HEK293T (cell line): ENCODE measurements around the gene COL6A1.

ENCODE experiments used
- CTCF ChIA-PET: fragments of 350-600 bp; formaldehyde crosslinking; extraction: SDS; loops from one replicate; lab custom pipeline; 2021; ENCODE audit warnings: antibody characterized with exemption, inconsistent platforms; lab: Yijun Ruan, JAX
- POLR2A ChIA-PET: fragments of 350-600 bp; formaldehyde crosslinking; extraction: SDS; loops from one replicate; lab custom pipeline; 2020; ENCODE audit warnings: antibody characterized with exemption, inconsistent platforms; lab: Yijun Ruan, JAX
- DNase-seq: peaks from one replicate; pipeline ENCODE4 v3.0.0; 2012; ENCODE audit warnings: mixed read lengths; ENCODE audit errors: extremely low spot score
- ARNT ChIP-seq: fragments of 450-650 bp; IDR thresholded peaks from 2 replicates; pipeline ENCODE4 v1.6.1; 2017; ENCODE audit warnings: mild to moderate bottlenecking
- BHLHE40 ChIP-seq: fragments of 450-650 bp; IDR thresholded peaks from 2 replicates; pipeline ENCODE4 v1.6.1; 2016; ENCODE audit warnings: mild to moderate bottlenecking, moderate library complexity, borderline replicate concordance
- CTBP1 ChIP-seq: fragments of 450-650 bp; IDR thresholded peaks from 2 replicates; pipeline ENCODE4 v1.6.1; 2016; ENCODE audit warnings: borderline replicate concordance
- ELF4 ChIP-seq: fragments of 450-650 bp; IDR thresholded peaks from 2 replicates; pipeline ENCODE4 v1.6.1; 2017; ENCODE audit warnings: antibody characterized with exemption
- FOXA1 ChIP-seq: fragments of 450-650 bp; IDR thresholded peaks from 2 replicates; pipeline ENCODE4 v1.6.1; 2016; ENCODE audit warnings: mild to moderate bottlenecking
- FOXK2 ChIP-seq: fragments of 450-650 bp; IDR thresholded peaks from 2 replicates; pipeline ENCODE4 v1.6.1; 2016; ENCODE audit warnings: mild to moderate bottlenecking
- FOXM1 ChIP-seq: fragments of 450-650 bp; IDR thresholded peaks from 2 replicates; pipeline ENCODE4 v1.6.1; 2017; ENCODE audit warnings: mild to moderate bottlenecking, borderline replicate concordance
- HDGF ChIP-seq: fragments of 450-650 bp; IDR thresholded peaks from 2 replicates; pipeline ENCODE4 v1.6.1; 2017; ENCODE audit warnings: antibody characterized with exemption, borderline replicate concordance
- L3MBTL2 ChIP-seq: fragments of 450-650 bp; conservative IDR thresholded peaks from 2 replicates; pipeline ENCODE4 v1.6.1; 2016; ENCODE audit warnings: mild to moderate bottlenecking
- LEF1 ChIP-seq: fragments of 450-650 bp; IDR thresholded peaks from 2 replicates; pipeline ENCODE4 v1.6.1; 2017; ENCODE audit warnings: mild to moderate bottlenecking, borderline replicate concordance
- NFRKB ChIP-seq: fragments of 450-650 bp; IDR thresholded peaks from 2 replicates; pipeline ENCODE4 v1.6.1; 2016; ENCODE audit warnings: mild to moderate bottlenecking, moderate library complexity
- PKNOX1 ChIP-seq: fragments of 450-650 bp; IDR thresholded peaks from 2 replicates; pipeline ENCODE4 v1.6.1; 2016
- SP1 ChIP-seq: fragments of 450-650 bp; IDR thresholded peaks from 2 replicates; pipeline ENCODE4 v1.6.1; 2017
- SUZ12 ChIP-seq: fragments of 450-650 bp; IDR thresholded peaks from 2 replicates; pipeline ENCODE4 v1.6.1; 2016; ENCODE audit warnings: mild to moderate bottlenecking
- TARDBP ChIP-seq: fragments of 450-650 bp; IDR thresholded peaks from 2 replicates; pipeline ENCODE4 v1.6.1; 2016
- ZNF384 ChIP-seq: fragments of 450-650 bp; IDR thresholded peaks from 2 replicates; pipeline ENCODE4 v1.6.1; 2016

The COL6A1 gene

DNA sequence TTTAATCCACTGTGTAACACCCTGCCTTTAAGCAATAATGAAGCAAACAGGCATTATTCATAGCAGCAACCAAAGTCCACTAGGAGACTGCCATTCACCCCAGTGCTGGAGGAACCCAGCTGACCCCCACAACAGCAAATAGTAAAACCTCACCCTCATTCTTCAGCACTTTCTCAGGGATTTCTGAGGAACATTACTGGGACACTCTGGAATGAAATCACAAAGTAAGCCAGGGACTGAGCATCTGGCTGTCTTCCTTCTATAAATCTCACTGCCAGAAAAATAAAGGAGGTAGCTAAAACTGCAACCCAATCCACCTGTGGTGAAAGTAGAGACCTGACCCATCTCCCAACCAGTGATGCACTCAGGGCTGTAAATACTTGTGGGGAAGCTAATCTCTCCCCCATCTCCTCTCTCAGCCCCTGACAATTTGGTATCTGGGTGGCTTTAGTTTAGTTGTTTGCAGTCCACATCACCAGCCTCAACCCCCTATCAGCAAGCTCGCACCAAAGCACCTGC lies 47.1 kb downstream of the COL6A1 start:
- ChIA-PET POLR2A (no interaction called here), CTCF (no interaction called here)
- TF ChIP-seq CTBP1, result no peak
- no peak for TF ChIP-seq PKNOX1
- TF ChIP-seq LEF1, result no peak
- TF ChIP-seq ELF4, result no peak
- TF ChIP-seq L3MBTL2, result no peak
- TF ChIP-seq FOXK2, result no peak
- DNase-seq, result no peak

DNA sequence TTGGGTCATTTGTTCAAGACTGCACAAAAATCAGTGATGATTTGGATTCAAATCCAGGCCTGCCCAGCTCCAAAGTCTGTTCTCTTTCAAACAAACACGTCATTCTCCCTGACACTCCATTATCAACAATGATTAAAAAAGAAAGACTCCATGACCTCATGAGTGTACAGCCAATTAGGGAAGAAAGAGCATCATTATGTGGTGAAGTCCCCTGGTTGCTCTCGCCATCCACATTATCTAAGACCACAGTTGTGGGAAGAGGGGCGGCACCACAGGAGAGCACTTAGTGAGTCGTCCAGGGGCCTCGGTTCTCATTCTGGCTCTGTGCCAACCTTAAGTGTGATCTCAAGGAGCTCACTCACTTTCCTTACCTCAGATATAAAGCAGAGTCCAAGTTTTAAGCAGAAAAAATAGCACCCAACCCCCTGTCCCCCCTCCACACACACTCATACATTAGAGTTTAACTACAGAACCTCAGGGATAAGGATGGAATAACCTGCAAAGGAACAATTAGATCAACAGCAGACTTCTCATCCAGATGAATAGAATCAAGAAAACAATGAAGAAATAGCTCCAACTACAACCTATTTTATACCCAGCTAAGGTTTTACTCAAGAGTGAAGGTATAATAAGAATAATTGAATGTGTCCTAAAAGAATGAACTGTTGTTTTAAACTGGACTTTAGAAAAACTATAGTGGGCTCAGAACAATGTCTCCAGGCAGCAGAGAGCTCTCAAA lies 47.8 kb downstream of the COL6A1 start:
- ChIA-PET CTCF (interaction anchor here (0.6 kb wide), 1 partner anchor 93 kb away, joined by 3 read pairs; no protein-coding TSS in a partner anchor), POLR2A (no interaction called here)
- DNase-seq, result no peak
- no peak for TF ChIP-seq NFRKB
- no peak for TF ChIP-seq FOXK2
- no peak for TF ChIP-seq SUZ12
- TF ChIP-seq ELF4, result no peak
- TF ChIP-seq HDGF, result no peak
- no peak for TF ChIP-seq LEF1
- no peak for TF ChIP-seq FOXA1
- no peak for TF ChIP-seq ZNF384
- TF ChIP-seq L3MBTL2, result no peak
- no peak for TF ChIP-seq CTBP1
- no peak for TF ChIP-seq TARDBP
- no peak for TF ChIP-seq BHLHE40
- no peak for TF ChIP-seq SP1
- no peak for TF ChIP-seq ARNT
- TF ChIP-seq PKNOX1, result no peak
- TF ChIP-seq FOXM1, result no peak

DNA sequence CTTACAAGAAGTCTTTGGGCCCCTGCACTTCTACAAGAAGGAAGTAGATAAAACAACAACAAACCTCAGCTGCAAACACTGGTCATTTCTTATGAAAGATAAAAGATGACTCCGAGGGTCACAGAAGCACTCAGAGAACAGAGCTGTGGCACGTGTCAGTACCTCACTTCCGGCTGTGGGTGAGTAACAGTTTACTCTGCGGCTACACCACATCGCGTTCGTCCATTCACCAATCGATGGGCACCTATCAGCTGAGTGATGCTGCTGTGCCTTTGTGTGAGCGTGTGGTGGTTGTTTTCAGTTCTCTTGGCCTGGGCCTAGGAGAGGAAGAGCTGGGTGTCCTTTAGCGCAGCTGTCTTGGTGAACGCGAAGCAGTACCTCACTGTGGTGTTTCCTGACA lies 49.9 kb downstream of the COL6A1 start:
- ChIA-PET POLR2A (no interaction called here), CTCF (no interaction called here)
- DNase-seq, result no peak
- TF ChIP-seq FOXK2, result no peak
- TF ChIP-seq BHLHE40, result no peak
- TF ChIP-seq LEF1, result no peak
- TF ChIP-seq ZNF384, result no peak
- no peak for TF ChIP-seq L3MBTL2
- TF ChIP-seq ELF4, result no peak
- TF ChIP-seq HDGF, result no peak
- TF ChIP-seq TARDBP, result no peak

GRCh38 chr21:46032100-46032499 lies 50.5 kb downstream of the COL6A1 start:
- TF ChIP-seq CTBP1, result no peak
- TF ChIP-seq ARNT, result no peak
- TF ChIP-seq NFRKB, result no peak
- TF ChIP-seq ZNF384, result no peak
- no peak for TF ChIP-seq LEF1
- no peak for TF ChIP-seq SUZ12
- TF ChIP-seq HDGF, result no peak
- no peak for TF ChIP-seq ELF4
- TF ChIP-seq FOXK2, result no peak
- no peak for TF ChIP-seq FOXM1
- no peak for TF ChIP-seq SP1
- TF ChIP-seq PKNOX1, result no peak
- TF ChIP-seq TARDBP, result no peak
- no peak for TF ChIP-seq BHLHE40
- TF ChIP-seq L3MBTL2, result no peak
- no peak for TF ChIP-seq FOXA1
- ChIA-PET CTCF (no interaction called here), POLR2A (no interaction called here)
- no peak for DNase-seq

GRCh38 chr21:46033410-46034400 lies 52.1 kb downstream of the COL6A1 start:
- ChIA-PET CTCF (no interaction called here), POLR2A (no interaction called here)
- TF ChIP-seq SP1 (no peak), BHLHE40 (no peak)
- DNase-seq, result peak; percentile 8
